Activated CD8-positive, alpha-beta memory T cell treated with anti-CD3 and anti-CD28 coated beads, Interleukin-2, amount 50 U/mL, for 1 hour (primary cell): ENCODE results near the gene TRIM8.
"Not testable (repeated sequence)": the region's sequence is repeated elsewhere in the genome, so short reads cannot be mapped to it uniquely, and the experiment has no call there.

Experiments used
- DNase-seq: peaks from one replicate; pipeline ENCODE4 v3.0.0-alpha.2; 2020; ENCODE audit errors: extremely low read depth

The TRIM8 gene

GRCh38 chr10:102650655-102651454 lies 6.6 kb downstream of the TRIM8 start:
- no peak for DNase-seq

- no peak for DNase-seq
These were observed 7.3 kb downstream of the TRIM8 start for GRCh38 chr10:102651455-102652169.

GRCh38 chr10:102652170-102652916 lies 8.1 kb downstream of the TRIM8 start:
- DNase-seq, result no peak

- no peak for DNase-seq
These were observed 8.8 kb downstream of the TRIM8 start for GRCh38 chr10:102653060-102653459.

GRCh38 chr10:102654566-102654965 lies 10.3 kb downstream of the TRIM8 start:
- DNase-seq, result no peak

GRCh38 chr10:102654969-102655368 lies 10.7 kb downstream of the TRIM8 start:
- no peak for DNase-seq

GRCh38 chr10:102656026-102656425 lies 11.7 kb downstream of the TRIM8 start:
- DNase-seq, result no peak

- no peak for DNase-seq
These were observed 12.6 kb downstream of the TRIM8 start for GRCh38 chr10:102656791-102657371.

- DNase-seq, result no peak
These were observed 13.2 kb downstream of the TRIM8 start for GRCh38 chr10:102657451-102657850.

- no peak for DNase-seq
These were observed 13.9 kb downstream of the TRIM8 start for GRCh38 chr10:102657984-102658724.

GRCh38 chr10:102658802-102659201 lies 14.5 kb downstream of the TRIM8 start:
- DNase-seq, result no peak

- DNase-seq, result no peak
These were observed 16.8 kb downstream of the TRIM8 start for GRCh38 chr10:102660888-102661657.

- DNase-seq, result no peak
These were observed 17.4 kb downstream of the TRIM8 start for GRCh38 chr10:102661658-102662028.

GRCh38 chr10:102665904-102666509 lies 21.7 kb downstream of the TRIM8 start:
- DNase-seq, result no peak

GRCh38 chr10:102667411-102667810 lies 23.1 kb downstream of the TRIM8 start:
- DNase-seq, result not testable (repeated sequence)

GRCh38 chr10:102668326-102669107 lies 24.2 kb downstream of the TRIM8 start:
- DNase-seq, result no peak

- no peak for DNase-seq
These were observed 25.2 kb downstream of the TRIM8 start for GRCh38 chr10:102669206-102670064.

GRCh38 chr10:102670065-102670670 lies 25.9 kb downstream of the TRIM8 start:
- DNase-seq, result no peak
